ENCODE results near the gene OTP.
A peak's percentile ranks its signal among the peaks of the same experiment; 100 is the strongest.
"Not testable (repeated sequence)": the region's sequence is repeated elsewhere in the genome, so short reads cannot be mapped to it uniquely, and the experiment has no call there.

Gene OTP

GRCh38 chr5:77638763-77639671 lies 504 bp upstream of the OTP start:
- DNase-seq: no peak

GRCh38 chr5:77637170-77637997 lies 1.1 kb downstream of the OTP start:
- no peak for DNase-seq

- no peak for DNase-seq
These were observed 1.8 kb downstream of the OTP start for GRCh38 chr5:77636641-77637169.

GRCh38 chr5:77635917-77636640 lies 2.4 kb downstream of the OTP start:
- no peak for DNase-seq

- no peak for DNase-seq
These were observed 3.2 kb downstream of the OTP start for GRCh38 chr5:77635067-77635916.

- no peak for DNase-seq
These were observed 4.8 kb downstream of the OTP start for GRCh38 chr5:77633709-77634108.

- DNase-seq: no peak
These were observed 5.3 kb downstream of the OTP start for GRCh38 chr5:77633207-77633675.

- DNase-seq: no peak
These were observed 5.8 kb downstream of the OTP start for GRCh38 chr5:77632526-77633206.

GRCh38 chr5:77630114-77630680 lies 8.3 kb downstream of the OTP start:
- peak in 1 of 2 donors; percentile 75 for DNase-seq

GRCh38 chr5:77629509-77630113 lies 8.9 kb downstream of the OTP start:
- no peak for DNase-seq

- no peak for DNase-seq
These were observed 9.5 kb downstream of the OTP start for GRCh38 chr5:77628840-77629508.

GRCh38 chr5:77627869-77628674 lies 10.4 kb downstream of the OTP start:
- DNase-seq: no peak

- DNase-seq: no peak
These were observed 15.2 kb downstream of the OTP start for GRCh38 chr5:77623203-77623740.

GRCh38 chr5:77621440-77621839 lies 17.1 kb downstream of the OTP start:
- no peak for DNase-seq

- DNase-seq: no peak
These were observed 18.1 kb downstream of the OTP start for GRCh38 chr5:77620405-77620804.

- no peak for DNase-seq
These were observed 21.6 kb downstream of the OTP start for GRCh38 chr5:77616920-77617319.

GRCh38 chr5:77608927-77609326 lies 29.6 kb downstream of the OTP start:
- DNase-seq: not testable (repeated sequence)

GRCh38 chr5:77607324-77607723 lies 31.2 kb downstream of the OTP start:
- DNase-seq: no peak

GRCh38 chr5:77606279-77606678 lies 32.2 kb downstream of the OTP start:
- no peak for DNase-seq

Measured in bone marrow (tissue), 2 donors.